Limb (tissue), 2 donors: Measurements from ENCODE around the gene PLA2G2D.
"Not testable (repeated sequence)": the region's sequence is repeated elsewhere in the genome, so short reads cannot be mapped to it uniquely, and the experiment has no call there.

Source experiments
- DNase-seq, 2 donors: peaks; one replicate each; pipeline ENCODE4 v3.0.0-alpha.2; 2016; ENCODE audit errors: extremely low spot score in 2 of 2

PLA2G2D gene

GRCh38 chr1:20143318-20143717 lies 24.0 kb upstream of the PLA2G2D start:
- DNase-seq: no peak

GRCh38 chr1:20142001-20142710 lies 22.8 kb upstream of the PLA2G2D start:
- DNase-seq: no peak

GRCh38 chr1:20141466-20141865 lies 22.1 kb upstream of the PLA2G2D start:
- no peak for DNase-seq

- no peak for DNase-seq
These were observed 21.7 kb upstream of the PLA2G2D start for GRCh38 chr1:20141001-20141400.

GRCh38 chr1:20139776-20140612 lies 20.7 kb upstream of the PLA2G2D start:
- DNase-seq: no peak

- DNase-seq: no peak
These were observed 19.7 kb upstream of the PLA2G2D start, which contains the start of gene PLA2G2F for GRCh38 chr1:20138961-20139550. Gene PLA2G2F (plus strand): TSS chr1:20139323. CDS start chr1:20139428, 105 bp downstream.

GRCh38 chr1:20138346-20138745 lies 19.0 kb upstream of the PLA2G2D start:
- no peak for DNase-seq

GRCh38 chr1:20137604-20138003 lies 18.3 kb upstream of the PLA2G2D start:
- no peak for DNase-seq

GRCh38 chr1:20137055-20137454 lies 17.7 kb upstream of the PLA2G2D start:
- no peak for DNase-seq

GRCh38 chr1:20136249-20136648 lies 16.9 kb upstream of the PLA2G2D start:
- DNase-seq: no peak

- DNase-seq: no peak
These were observed 15.7 kb upstream of the PLA2G2D start for GRCh38 chr1:20134995-20135394.

GRCh38 chr1:20130518-20130917 lies 11.2 kb upstream of the PLA2G2D start:
- DNase-seq: not testable (repeated sequence)

- no peak for DNase-seq
These were observed 7.6 kb upstream of the PLA2G2D start for GRCh38 chr1:20126806-20127440.

- DNase-seq: no peak
These were observed 6.9 kb upstream of the PLA2G2D start for GRCh38 chr1:20126041-20126805.

GRCh38 chr1:20125100-20125499 lies 5.8 kb upstream of the PLA2G2D start:
- no peak for DNase-seq

GRCh38 chr1:20124456-20125057 lies 5.2 kb upstream of the PLA2G2D start:
- no peak for DNase-seq

- DNase-seq: no peak
These were observed 4.6 kb upstream of the PLA2G2D start for GRCh38 chr1:20123722-20124455.

- DNase-seq: no peak
These were observed 1.5 kb upstream of the PLA2G2D start for GRCh38 chr1:20120796-20121195.

- no peak for DNase-seq
These were observed 2.1 kb downstream of the PLA2G2D start for GRCh38 chr1:20117236-20117635.

GRCh38 chr1:20115916-20116315 lies 3.4 kb downstream of the PLA2G2D start:
- no peak for DNase-seq
